IPS-20b (cell line): ENCODE results near the gene IL2RG.
A peak's percentile ranks its signal among the peaks of the same experiment; 100 is the strongest.

Experiments
- H3K27ac ChIP-seq: one replicate; pipeline ENCODE4 v1.5.1; 2013; ENCODE audit warnings: low read length
- H3K27me3 ChIP-seq: 2 replicates; pipeline ENCODE4 v1.6.1; 2013; ENCODE audit warnings: mild to moderate bottlenecking, low read length, inconsistent platforms; ENCODE audit not compliant: insufficient read depth
- H3K36me3 ChIP-seq: 2 replicates; pipeline ENCODE4 v1.6.1; 2013; ENCODE audit warnings: low read depth, mild to moderate bottlenecking, inconsistent platforms, low read length, moderate library complexity; ENCODE audit not compliant: insufficient read depth
- H3K4me1 ChIP-seq: 2 replicates; pipeline ENCODE4 v1.6.1; 2013; ENCODE audit warnings: mild to moderate bottlenecking, control low read depth, inconsistent platforms, low read length, moderate library complexity; ENCODE audit not compliant: insufficient read depth
- H3K4me3 ChIP-seq: 2 replicates; pipeline ENCODE4 v1.5.1; 2013; ENCODE audit warnings: mild to moderate bottlenecking, low read length, inconsistent platforms
- H3K9ac ChIP-seq: 2 replicates; pipeline ENCODE4 v1.6.1; 2013; ENCODE audit warnings: low read depth, mild to moderate bottlenecking, inconsistent platforms, low read length, moderate library complexity
- H3K9me3 ChIP-seq: 2 replicates; pipeline ENCODE4 v1.6.1; 2013; ENCODE audit warnings: mild to moderate bottlenecking, low read depth, low read length, inconsistent platforms; ENCODE audit not compliant: insufficient read depth

IL2RG gene

DNA sequence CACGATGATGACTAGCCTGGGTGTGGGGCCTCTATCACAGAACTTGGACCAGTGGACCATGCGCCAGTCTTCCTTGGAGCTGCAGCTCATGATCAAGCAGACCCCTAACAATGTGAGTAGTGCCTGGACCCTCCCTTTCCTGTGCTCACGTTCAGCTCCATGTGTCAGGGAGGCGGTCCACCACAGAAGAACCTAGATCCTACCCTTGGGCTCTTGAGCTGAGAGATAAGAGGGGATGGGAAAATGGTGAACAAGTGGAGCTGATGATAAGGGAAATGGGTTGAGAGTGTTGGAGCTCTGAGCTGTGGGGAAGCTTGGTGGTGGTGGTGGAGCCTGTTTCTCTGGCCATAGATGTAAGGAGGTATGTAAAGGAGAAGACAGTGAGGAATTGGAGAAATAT, 20.1 kb upstream of the IL2RG start:
- Histone ChIP-seq H3K27me3 (no peaks in the 10 kb centered on the region), H3K9ac (no peak overlapping the region), H3K9me3 (no peaks in the 10 kb centered on the region), H3K27ac (no peak overlapping the region), H3K4me1 (no peaks in the 10 kb centered on the region), H3K36me3 (peaks cover 86% of the 10 kb centered on the region), H3K4me3 (no peak overlapping the region)

DNA sequence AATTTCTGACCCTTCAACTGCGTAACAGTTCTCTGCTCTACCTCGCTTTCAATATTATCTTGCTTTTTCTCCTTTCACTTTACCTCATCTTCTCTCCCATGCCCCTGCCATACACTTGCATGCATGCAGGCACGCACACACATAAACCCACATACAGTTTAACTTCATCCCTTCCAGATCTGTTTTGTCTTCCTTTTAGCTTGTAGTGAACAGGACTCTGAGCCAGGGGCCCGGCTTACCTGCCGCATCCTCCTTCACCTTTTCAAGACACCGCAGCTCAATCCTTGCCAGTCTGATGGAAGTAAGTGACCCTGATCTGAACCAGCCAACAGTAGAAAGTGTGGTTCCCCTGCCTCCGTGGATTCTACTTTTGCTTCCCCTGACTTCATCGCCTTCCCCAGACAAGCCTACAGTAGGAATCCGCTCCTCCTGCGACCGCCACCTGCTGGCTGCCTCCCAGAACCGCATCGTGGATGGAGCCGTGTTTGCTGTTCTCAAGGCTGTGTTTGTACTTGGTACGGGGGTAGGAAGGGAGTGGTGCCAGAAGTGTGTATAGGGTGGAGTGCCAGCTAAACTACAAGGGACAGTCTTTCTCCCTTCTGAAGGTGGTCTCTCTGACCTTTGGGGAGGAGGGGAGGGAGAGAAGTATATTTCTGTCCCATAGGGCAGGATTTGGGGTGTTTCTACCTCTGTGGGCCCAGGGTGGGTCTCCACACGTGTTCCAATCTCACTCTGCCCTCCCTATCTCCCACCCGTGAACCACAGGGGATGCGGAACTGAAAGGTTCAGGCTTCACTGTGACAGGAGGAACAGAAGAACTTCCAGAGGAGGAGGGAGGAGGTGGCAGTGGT, 17.8 kb upstream of the IL2RG start:
- H3K9ac ChIP-seq: no peak overlapping the region
- no peaks in the 10 kb centered on the region for H3K27me3 ChIP-seq
- H3K9me3 ChIP-seq: no peaks in the 10 kb centered on the region
- H3K4me3 ChIP-seq: no peak overlapping the region
- no peaks in the 10 kb centered on the region for H3K4me1 ChIP-seq
- peaks cover 86% of the 10 kb centered on the region for H3K36me3 ChIP-seq
- H3K27ac ChIP-seq: no peak overlapping the region

DNA sequence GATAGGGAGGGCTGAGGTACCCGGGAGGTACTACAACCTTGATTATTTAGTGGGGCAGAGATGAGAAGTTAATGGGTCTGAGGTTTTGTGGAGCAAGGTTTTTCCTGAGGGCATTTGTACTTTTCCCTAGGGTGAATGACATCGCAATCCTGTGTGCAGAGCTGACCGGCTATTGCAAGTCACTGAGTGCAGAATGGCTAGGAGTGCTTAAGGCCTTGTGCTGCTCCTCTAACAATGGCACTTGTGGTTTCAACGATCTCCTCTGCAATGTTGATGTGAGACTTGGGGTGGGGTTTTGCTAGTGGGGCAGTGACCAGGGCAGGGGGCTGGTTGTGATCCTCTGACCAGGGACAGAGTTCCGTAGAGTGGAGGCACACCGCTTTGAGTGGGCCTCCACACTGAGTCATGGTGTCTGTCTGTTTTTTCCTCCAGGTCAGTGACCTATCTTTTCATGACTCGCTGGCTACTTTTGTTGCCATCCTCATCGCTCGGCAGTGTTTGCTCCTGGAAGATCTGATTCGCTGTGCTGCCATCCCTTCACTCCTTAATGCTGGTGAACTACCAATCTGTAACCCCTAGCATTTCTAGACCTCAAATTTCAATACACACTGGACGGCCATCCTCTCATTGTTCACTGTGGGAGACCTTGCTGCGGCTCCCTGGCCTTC, 16.9 kb upstream of the IL2RG start:
- Histone ChIP-seq H3K4me1 (no peaks in the 10 kb centered on the region), H3K27me3 (no peaks in the 10 kb centered on the region), H3K4me3 (no peak overlapping the region), H3K9ac (no peak overlapping the region), H3K9me3 (no peaks in the 10 kb centered on the region), H3K27ac (no peak overlapping the region), H3K36me3 (peaks cover 90% of the 10 kb centered on the region)

DNA sequence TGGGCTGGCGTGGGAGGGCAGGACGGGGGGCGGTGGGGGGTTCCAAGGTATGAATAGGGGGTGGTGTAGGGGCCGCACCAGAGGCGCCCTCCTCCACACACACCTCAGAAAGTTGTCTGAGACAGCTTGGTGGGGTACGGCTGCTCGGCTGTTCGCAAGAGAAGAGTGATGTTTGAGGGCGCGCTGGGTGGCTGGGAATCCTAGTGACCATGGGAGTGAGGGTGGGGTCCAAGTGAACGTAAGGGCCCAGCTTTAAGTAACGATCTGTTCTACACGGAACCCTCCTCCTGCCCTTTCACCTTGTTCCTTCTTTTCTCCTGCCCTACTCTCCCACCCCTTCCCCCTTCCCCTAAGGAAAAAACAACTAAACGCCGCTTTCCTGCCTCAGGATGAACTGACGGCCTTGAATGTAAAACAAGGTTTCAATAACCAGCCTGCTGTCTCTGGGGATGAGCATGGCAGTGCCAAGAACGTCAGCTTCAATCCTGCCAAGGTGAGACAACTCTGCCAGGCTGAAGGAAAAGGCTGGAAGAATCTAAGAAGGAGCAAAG, 7.7 kb upstream of the IL2RG start:
- Histone ChIP-seq H3K27ac (no peak overlapping the region), H3K4me1 (no peaks in the 10 kb centered on the region; the same call in 1 of the 2 replicates), H3K27me3 (peaks cover 24% of the 10 kb centered on the region; the same call in 1 of the 2 replicates), H3K9me3 (no peaks in the 10 kb centered on the region), H3K9ac (peak overlapping the region; percentile 73; the same call in 1 of the 2 replicates), H3K4me3 (peak overlapping the region; percentile 77), H3K36me3 (peaks cover 45% of the 10 kb centered on the region)

DNA sequence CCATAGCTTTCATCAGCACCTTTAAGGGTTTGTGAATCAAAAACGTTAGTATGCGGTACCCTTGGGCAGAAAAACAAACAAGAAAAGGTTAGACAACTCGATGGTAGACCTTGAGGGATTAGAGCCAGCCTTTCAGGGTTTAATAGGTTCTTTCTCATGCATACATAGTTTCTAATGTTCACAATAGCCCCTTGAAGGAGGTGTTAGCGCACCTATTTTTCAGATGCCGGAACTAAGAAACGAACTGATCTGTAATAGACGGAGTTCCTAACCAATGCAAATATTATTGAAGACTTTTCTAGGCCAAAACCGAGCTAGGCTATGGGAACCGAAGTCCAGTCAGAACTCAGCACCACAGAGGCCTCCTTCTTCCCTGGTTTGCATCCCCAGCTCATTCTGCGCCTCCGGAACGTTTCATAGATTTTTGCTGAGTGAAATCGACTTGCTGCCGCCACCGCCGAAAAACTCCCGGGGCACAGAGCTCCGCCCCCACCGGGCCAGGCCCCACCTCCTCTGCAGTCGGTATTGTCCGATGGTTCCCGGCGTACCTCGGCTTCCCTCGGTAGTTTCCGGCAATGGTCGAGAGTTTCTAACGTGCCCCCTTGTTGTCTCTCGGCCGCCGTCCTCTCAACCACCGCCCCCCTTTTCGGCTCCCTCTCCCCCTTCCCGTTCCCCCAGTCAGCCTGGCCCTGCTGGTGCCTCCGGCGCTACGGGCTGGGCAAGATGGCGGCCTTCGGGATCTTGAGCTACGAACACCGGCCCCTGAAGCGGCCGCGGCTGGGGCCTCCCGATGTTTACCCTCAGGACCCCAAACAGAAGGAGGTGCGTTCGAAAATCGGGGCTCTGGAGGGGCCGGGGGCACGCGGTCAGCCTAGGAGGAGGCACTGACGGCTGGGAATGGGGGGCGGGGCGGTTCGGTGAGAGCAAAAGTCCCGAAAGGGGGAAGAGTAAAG, 6.9 kb upstream of the IL2RG start, which contains the start of gene MED12:
Gene MED12, plus strand, starts transcription at position 565 of the 953 bp plus-strand sequence. Its CDS starts 159 bp downstream, at position 724.
- Histone ChIP-seq H3K4me1 (no peaks in the 10 kb centered on the region; the same call in 1 of the 2 replicates), H3K36me3 (peaks cover 37% of the 10 kb centered on the region), H3K9ac (peak within 1 kb of the TSS; percentile 73; the same call in 1 of the 2 replicates), H3K9me3 (no peaks in the 10 kb centered on the region), H3K4me3 (peak within 1 kb of the TSS; percentile 77), H3K27me3 (peaks cover 30% of the 10 kb centered on the region; the same call in 1 of the 2 replicates), H3K27ac (no peak within 1 kb of the TSS)

DNA sequence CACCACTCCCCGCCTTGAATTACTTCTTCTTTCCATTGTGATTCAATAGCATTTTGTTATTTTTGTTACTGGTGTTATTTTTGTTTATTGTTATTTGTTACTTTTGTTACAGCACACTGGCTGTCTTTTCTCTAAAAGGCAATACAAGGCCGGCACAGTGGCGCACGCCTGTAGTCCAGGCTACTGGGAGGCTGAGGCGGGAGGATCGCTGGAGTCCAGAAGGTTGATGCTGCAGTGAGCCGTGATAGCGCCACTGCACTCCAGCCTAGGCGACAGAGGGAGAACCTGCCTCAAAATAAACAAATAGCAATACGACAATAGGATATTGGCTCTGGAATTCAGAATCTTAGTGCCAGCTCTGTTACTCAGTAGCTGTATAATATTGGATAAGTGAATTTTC, 6.0 kb upstream of the IL2RG start:
- Histone ChIP-seq H3K9ac (no peak overlapping the region), H3K27me3 (peaks cover 38% of the 10 kb centered on the region; the same call in 1 of the 2 replicates), H3K36me3 (peaks cover 28% of the 10 kb centered on the region), H3K27ac (no peak overlapping the region), H3K4me1 (no peaks in the 10 kb centered on the region; the same call in 1 of the 2 replicates), H3K9me3 (no peaks in the 10 kb centered on the region), H3K4me3 (peak overlapping the region; percentile 77; the same call in 1 of the 2 replicates)

DNA sequence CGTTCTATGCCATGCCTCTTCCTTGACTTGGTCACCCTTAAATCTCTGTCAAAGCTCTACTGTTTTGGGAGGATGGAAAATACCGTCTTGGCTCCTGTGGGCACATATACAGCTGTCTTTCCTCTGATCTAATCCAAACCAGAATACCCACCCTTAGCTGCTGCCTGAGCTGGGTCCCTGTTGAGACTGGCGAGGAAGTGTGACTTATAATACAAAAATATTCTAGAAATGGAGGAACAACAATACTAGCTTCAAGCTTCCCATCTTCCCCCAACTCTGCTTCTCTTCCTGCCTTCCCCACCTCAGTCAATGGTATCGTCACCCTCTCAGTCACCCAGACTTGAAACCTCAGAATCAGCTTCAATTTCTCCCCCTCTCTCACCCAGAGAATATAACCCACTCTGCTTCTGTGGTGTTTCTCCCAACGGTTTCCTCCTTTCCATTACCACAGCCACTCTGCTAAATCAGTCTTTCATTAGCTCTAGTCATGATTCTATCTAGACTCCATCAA, 599 bp upstream of the IL2RG start:
- Histone ChIP-seq H3K4me3 (no peak overlapping the region), H3K4me1 (no peaks in the 10 kb centered on the region), H3K27ac (no peak overlapping the region), H3K9me3 (no peaks in the 10 kb centered on the region), H3K36me3 (no peaks in the 10 kb centered on the region), H3K27me3 (peaks cover 68% of the 10 kb centered on the region; the same call in 1 of the 2 replicates), H3K9ac (no peak overlapping the region)

DNA sequence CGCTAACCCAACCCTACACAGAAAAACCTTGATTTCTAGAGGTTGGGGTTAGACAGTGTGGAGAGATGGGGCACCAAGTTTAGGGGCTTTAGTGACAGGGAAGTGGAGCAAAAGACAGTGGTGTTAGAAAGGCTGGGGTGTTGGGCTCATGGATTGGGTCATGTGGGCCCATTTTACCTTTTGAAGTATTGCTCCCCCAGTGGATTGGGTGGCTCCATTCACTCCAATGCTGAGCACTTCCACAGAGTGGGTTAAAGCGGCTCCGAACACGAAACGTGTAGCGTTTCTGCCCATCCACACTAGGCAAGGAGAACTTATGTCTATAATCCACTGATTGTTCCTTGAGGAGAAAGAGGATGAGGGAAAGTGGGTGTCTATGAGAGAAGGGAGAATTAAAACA, 2.3 kb downstream of the IL2RG start:
- no peak overlapping the region for H3K27ac ChIP-seq
- peaks cover 60% of the 10 kb centered on the region; the same call in 1 of the 2 replicates for H3K27me3 ChIP-seq
- no peaks in the 10 kb centered on the region for H3K36me3 ChIP-seq
- no peaks in the 10 kb centered on the region for H3K9me3 ChIP-seq
- peaks cover 6% of the 10 kb centered on the region for H3K4me1 ChIP-seq
- H3K4me3 ChIP-seq: no peak overlapping the region
- H3K9ac ChIP-seq: no peak overlapping the region

DNA sequence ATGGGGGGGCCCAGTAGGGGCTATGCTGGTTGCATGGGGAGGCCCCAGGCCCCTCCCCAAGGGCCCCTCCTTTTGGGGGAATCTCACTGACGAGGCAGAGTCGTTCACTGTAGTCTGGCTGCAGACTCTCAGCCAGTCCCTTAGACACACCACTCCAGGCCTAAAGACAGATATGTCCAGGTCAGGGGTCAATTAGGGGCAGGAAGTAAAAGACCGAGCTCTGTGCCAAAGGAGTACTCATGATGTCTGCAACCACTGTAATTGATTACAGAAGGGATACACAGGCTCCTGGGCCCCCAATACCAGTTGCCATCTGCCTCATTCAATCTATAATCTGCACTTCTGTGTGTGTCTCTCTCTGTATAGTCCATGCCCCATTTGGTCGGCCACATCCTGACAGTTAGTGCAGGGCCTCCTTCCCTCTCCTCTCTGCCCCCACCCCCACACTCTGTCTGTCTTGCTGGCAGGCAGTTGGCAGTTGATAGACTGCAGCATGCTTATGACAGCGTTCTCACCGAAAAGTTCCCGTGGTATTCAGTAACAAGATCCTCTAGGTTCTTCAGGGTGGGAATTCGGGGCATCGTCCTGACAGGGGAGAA, 3.5 kb downstream of the IL2RG start:
- Histone ChIP-seq H3K36me3 (no peaks in the 10 kb centered on the region), H3K27ac (no peak overlapping the region), H3K9me3 (no peaks in the 10 kb centered on the region), H3K4me3 (no peak overlapping the region), H3K4me1 (peaks cover 11% of the 10 kb centered on the region), H3K27me3 (peaks cover 51% of the 10 kb centered on the region; the same call in 1 of the 2 replicates), H3K9ac (no peak overlapping the region)

DNA sequence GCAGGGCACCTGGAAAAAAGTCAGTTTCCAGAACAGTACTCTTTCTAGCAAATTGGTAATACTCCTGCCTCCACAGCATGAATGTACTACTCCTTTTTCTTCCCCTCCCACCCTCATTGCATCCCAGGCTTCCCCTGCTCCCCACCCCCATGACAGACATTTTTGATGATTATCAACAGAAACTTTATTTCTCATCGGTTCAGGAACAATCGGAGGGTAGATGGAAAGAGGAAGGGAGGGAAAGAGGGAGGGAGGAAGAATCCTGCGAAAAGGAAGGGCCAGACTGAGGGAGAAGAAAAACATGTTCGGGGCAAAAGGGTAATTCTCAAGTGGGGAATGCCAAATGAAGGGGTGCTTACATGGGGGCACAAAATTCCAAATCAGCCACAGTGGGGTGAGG, 4.1 kb downstream of the IL2RG start:
- Histone ChIP-seq H3K4me1 (peaks cover 16% of the 10 kb centered on the region), H3K36me3 (no peaks in the 10 kb centered on the region), H3K27me3 (peaks cover 45% of the 10 kb centered on the region; the same call in 1 of the 2 replicates), H3K9ac (no peak overlapping the region), H3K27ac (no peak overlapping the region), H3K9me3 (no peaks in the 10 kb centered on the region), H3K4me3 (no peak overlapping the region)
